H1 (cell line): ENCODE results near the gene C1orf50. TPM values are rescaled to one million over a fixed set of nuclear protein-coding genes. Genes with fewer than 3 reads are reported as not detected.

ENCODE experiments used
- CTCF ChIA-PET: fragments of 300-600 bp; sonication (Branson Sonifier 250); formaldehyde crosslinking; loops from one replicate; lab custom pipeline; 2021; ENCODE audit not compliant: partially characterized antibody; lab: Charles Lee
- POLR2A ChIA-PET: fragments of 300-600 bp; sonication (Branson Sonifier 250); formaldehyde crosslinking; loops from one replicate; lab custom pipeline; 2021; ENCODE audit warnings: inconsistent platforms; ENCODE audit not compliant: partially characterized antibody; lab: Charles Lee
- DNase-seq, 2 experiments: peaks; one replicate each; pipeline versions ENCODE4 v3.0.0 to v3.0.0-alpha.2; 2010 to 2022; ENCODE audit warnings: low spot score in 2 of 2, low read depth in 1 of 2, mixed read lengths in 1 of 2
- FAIRE-seq: peaks from 2 replicates; lab custom pipeline; 2011; peaks lifted over from hg19 to GRCh38; lab: Jason Lieb, UNC
- H2AFZ ChIP-seq: 2 replicates; pipeline ENCODE4 v1.8.1; 2012; ENCODE audit warnings: low read length, inconsistent platforms
- H2AK5ac ChIP-seq: 2 replicates; pipeline ENCODE4 v1.6.1; 2013; ENCODE audit warnings: low read depth, low read length
- H2BK120ac ChIP-seq: replicated peaks from 2 replicates; pipeline ENCODE3; 2013; ENCODE audit warnings: low read depth, low read length, inconsistent platforms
- H2BK12ac ChIP-seq: 2 replicates; pipeline ENCODE4 v1.6.1; 2013; ENCODE audit warnings: low read depth, low read length
- H2BK15ac ChIP-seq: 2 replicates; pipeline ENCODE4 v1.6.1; 2013; ENCODE audit warnings: low read length
- H2BK20ac ChIP-seq: 2 replicates; pipeline ENCODE4 v1.6.1; 2013; ENCODE audit warnings: low read length
- H2BK5ac ChIP-seq: 2 replicates; pipeline ENCODE4 v1.6.1; 2013; ENCODE audit warnings: low read depth, low read length
- H3K14ac ChIP-seq: 2 replicates; pipeline ENCODE4 v1.6.1; 2013; ENCODE audit warnings: inconsistent platforms; ENCODE audit not compliant: insufficient read length
- H3K18ac ChIP-seq: 2 replicates; pipeline ENCODE4 v1.6.1; 2013; ENCODE audit warnings: low read length; ENCODE audit errors: extremely low read depth
- H3K23ac ChIP-seq: 2 replicates; pipeline ENCODE4 v1.6.1; 2013; ENCODE audit warnings: inconsistent platforms; ENCODE audit not compliant: insufficient read length
- H3K23me2 ChIP-seq: 2 replicates; pipeline ENCODE4 v1.6.1; 2013; ENCODE audit warnings: low read depth, low read length
- H3K27ac ChIP-seq: 2 replicates; pipeline ENCODE4 v1.6.1; 2011; ENCODE audit warnings: low read depth, low read length, inconsistent platforms
- H3K27me3 ChIP-seq, 4 experiments: replicated peaks in 1 of 4; 1 replicate in 1 of 4; 2 replicates in 3 of 4; pipeline versions ENCODE4 v1.6.1 to v1.8.1; 2011 to 2013; ENCODE audit warnings: low read length in 3 of 4, mild to moderate bottlenecking in 3 of 4, inconsistent platforms in 2 of 4, mixed read lengths in 2 of 4, moderate library complexity in 1 of 4; ENCODE audit not compliant: control insufficient read depth in 3 of 4, insufficient read depth in 3 of 4; ENCODE audit errors: extremely low read depth in 1 of 4
- H3K36me3 ChIP-seq, 4 experiments: 2 replicates each; pipeline versions ENCODE4 v1.6.1 to v1.8.1; 2011 to 2013; ENCODE audit warnings: mild to moderate bottlenecking in 4 of 4, low read length in 3 of 4, moderate library complexity in 2 of 4, control low read depth in 1 of 4, inconsistent platforms in 1 of 4; ENCODE audit not compliant: insufficient read depth in 4 of 4, control insufficient read depth in 2 of 4
- H3K4ac ChIP-seq: replicated peaks from 2 replicates; pipeline ENCODE3; 2013; ENCODE audit warnings: low read length, low read depth, mixed read lengths, inconsistent platforms; ENCODE audit not compliant: insufficient read length
- H3K4me1 ChIP-seq, 4 experiments: replicated peaks in 1 of 4; 1 replicate in 1 of 4; 2 replicates in 3 of 4; pipeline versions ENCODE4 v1.6.1 to v1.8.1; 2011 to 2013; ENCODE audit warnings: low read length in 3 of 4, inconsistent platforms in 2 of 4, mixed read lengths in 1 of 4; ENCODE audit not compliant: insufficient read depth in 4 of 4, control insufficient read depth in 3 of 4
- H3K4me2 ChIP-seq, 2 experiments: 2 replicates each; pipeline versions ENCODE4 v1.6.1 to v1.8.1; 2011 to 2013; ENCODE audit warnings: low read depth in 2 of 2, low read length in 2 of 2, control low read depth in 1 of 2, inconsistent platforms in 1 of 2, mild to moderate bottlenecking in 1 of 2; ENCODE audit not compliant: insufficient read depth in 1 of 2
- H3K4me3 ChIP-seq, 4 experiments: fragments of 200-600, 300-600 bp in 1 of 4; sonication (generic), shearing (Covaris generic), sonication (Bioruptor Twin) in 1 of 4; 2 replicates each; pipeline versions ENCODE4 v1.5.1 to v1.8.1; 2011 to 2016; ENCODE audit warnings: low read length in 4 of 4, low read depth in 3 of 4, control low read depth in 2 of 4, inconsistent platforms in 2 of 4, mild to moderate bottlenecking in 2 of 4, mixed read lengths in 1 of 4, moderate library complexity in 1 of 4; ENCODE audit not compliant: insufficient read depth in 2 of 4; ENCODE audit errors: extremely low read depth in 1 of 4
- H3K56ac ChIP-seq: replicated peaks from 2 replicates; pipeline ENCODE3; 2013; ENCODE audit warnings: low read depth, mild to moderate bottlenecking, mixed read lengths, low read length, inconsistent platforms; ENCODE audit not compliant: insufficient read length
- H3K79me1 ChIP-seq: 2 replicates; pipeline ENCODE4 v1.6.1; 2013; ENCODE audit warnings: low read depth, low read length, control low read depth
- H3K79me2 ChIP-seq, 2 experiments: 2 replicates each; pipeline versions ENCODE4 v1.6.1 to v1.8.1; 2012 to 2013; ENCODE audit warnings: low read length in 2 of 2, mild to moderate bottlenecking in 2 of 2, inconsistent platforms in 1 of 2; ENCODE audit not compliant: insufficient read depth in 2 of 2, control insufficient read depth in 1 of 2
- H3K9ac ChIP-seq, 4 experiments: replicated peaks in 1 of 4; 1 replicate in 1 of 4; 2 replicates in 3 of 4; pipeline versions ENCODE4 v1.6.1 to v1.8.1; 2011 to 2013; ENCODE audit warnings: low read depth in 3 of 4, low read length in 3 of 4, control low read depth in 2 of 4, mild to moderate bottlenecking in 2 of 4, moderate library complexity in 2 of 4, inconsistent platforms in 1 of 4; ENCODE audit errors: extremely low read depth in 1 of 4
- H3K9me3 ChIP-seq, 2 experiments: 2 replicates each; pipeline versions ENCODE4 v1.6.1 to v1.8.1; 2012 to 2013; ENCODE audit warnings: mild to moderate bottlenecking in 2 of 2, moderate library complexity in 2 of 2, control low read depth in 1 of 2, inconsistent platforms in 1 of 2, low read depth in 1 of 2, low read length in 1 of 2, mixed read lengths in 1 of 2; ENCODE audit not compliant: insufficient read depth in 2 of 2
- H4K20me1 ChIP-seq, 2 experiments: replicated peaks in 1 of 2; 2 replicates each; pipeline versions ENCODE3 to v1.8.1; 2011 to 2013; ENCODE audit warnings: inconsistent platforms in 2 of 2, low read length in 2 of 2, mild to moderate bottlenecking in 1 of 2; ENCODE audit not compliant: insufficient read depth in 2 of 2, control insufficient read depth in 1 of 2
- H4K5ac ChIP-seq: 2 replicates; pipeline ENCODE4 v1.6.1; 2013; ENCODE audit warnings: low read length, low read depth, mixed read lengths, inconsistent platforms; ENCODE audit not compliant: insufficient read length
- H4K8ac ChIP-seq: 2 replicates; pipeline ENCODE4 v1.8.0; 2013; ENCODE audit warnings: mild to moderate bottlenecking, moderate library complexity, low read length, inconsistent platforms; ENCODE audit not compliant: insufficient read depth; ENCODE audit errors: extremely low read depth
- H4K91ac ChIP-seq: replicated peaks from 2 replicates; pipeline ENCODE3; 2013; ENCODE audit warnings: low read length, mixed read lengths, inconsistent platforms; ENCODE audit not compliant: insufficient read length
- CEBPB ChIP-seq: IDR thresholded peaks from 2 replicates; pipeline ENCODE4 v1.6.1; 2012; ENCODE audit warnings: low read depth, low read length
- CHD2 ChIP-seq: IDR thresholded peaks from 2 replicates; pipeline ENCODE4 v1.6.1; 2012; ENCODE audit warnings: low read length, improper control_type of control experiment
- FOSL1 ChIP-seq: IDR thresholded peaks from 2 replicates; pipeline ENCODE4 v1.6.1; 2011; ENCODE audit warnings: mild to moderate bottlenecking, low read depth, low read length, moderate library complexity; ENCODE audit not compliant: insufficient read depth
- GABPA ChIP-seq: IDR thresholded peaks from 2 replicates; pipeline ENCODE4 v1.6.1; 2011; ENCODE audit warnings: mild to moderate bottlenecking, low read length, moderate library complexity, borderline replicate concordance; ENCODE audit not compliant: insufficient read depth
- RBBP5 ChIP-seq: IDR thresholded peaks from 2 replicates; pipeline ENCODE4 v1.7.1; 2012; ENCODE audit warnings: low read depth, mild to moderate bottlenecking, inconsistent platforms, low read length, moderate library complexity, borderline replicate concordance
- SAP30 ChIP-seq: fragments of 300-600 bp; sonication (generic); IDR thresholded peaks from 2 replicates; pipeline ENCODE4 v1.7.1; 2012; ENCODE audit warnings: low read length, moderate library complexity, mild to moderate bottlenecking, inconsistent platforms; ENCODE audit not compliant: insufficient read depth, insufficient replicate concordance
- WGBS, 2 experiments: shearing (Covaris generic) in 1 of 2; methylation state at CpG; one replicate each; pipeline versions ENCODE4 v1.1.6 to v1.1.7; 2013 to 2015; ENCODE audit warnings: low lambda C conversion rate in 2 of 2, mixed read lengths in 2 of 2, inconsistent platforms in 1 of 2, low coverage in 1 of 2, missing lambda C conversion rate in 1 of 2; ENCODE audit not compliant: insufficient replicate concordance in 2 of 2, insufficient coverage in 1 of 2, insufficient read length in 1 of 2; ENCODE audit errors: extremely low coverage in 1 of 2, missing lambda C conversion rate in 1 of 2; 5-methylcytosine and 5-hydroxymethylcytosine counted together
- polyA plus RNA-seq, 7 experiments: library from polyadenylated mRNA; depleted of rRNA in 3 of 7; stranded (reverse) in 5 of 7; unstranded in 2 of 7; fragments of >200 nt in 5 of 7; fragments of 200-250 nt in 2 of 7; gene quantifications; 1 replicate in 5 of 7; 2 replicates in 1 of 7; 4 replicates in 1 of 7; pipeline versions ENCODE4 v1.2.1 to v1.2.3, GENCODE V29; 2011 to 2013; ENCODE audit warnings: missing spikeins in 2 of 7, mixed read lengths in 2 of 7
- total RNA-seq: library from RNA; stranded (reverse); fragmentation: NEBNext Ultra II Directional; extraction: Animal tissue kit (Norgen Biotek cat#: 25700); gene quantifications from 2 replicates; pipeline ENCODE4 v1.2.1, GENCODE V29; 2021

The C1orf50 gene
- total and polyA plus RNA-seq, 2 of the 8 experiments (the other 6 are each of a cell fraction or from before 2014, with no cell fraction given) = 3.2 to 7.1 TPM

GRCh38 chr1:42733415-42734200, 33.4 kb upstream of the C1orf50 start:
- Histone ChIP-seq H2BK120ac (no peak overlapping the region), H3K4me2 (no peak overlapping the region), H3K27me3 (no peaks in the 10 kb centered on the region), H3K9me3 (no peaks in the 10 kb centered on the region), H3K18ac (peak overlapping the region; percentile 25; the same call in 1 of the 2 replicates), H3K23ac (no peak overlapping the region), H3K4ac (peak overlapping the region; percentile 75), H3K36me3 (no peaks in the 10 kb centered on the region), H2AFZ (no peak overlapping the region), H3K27ac (no peak overlapping the region), H3K79me1 (no peaks in the 10 kb centered on the region), H3K4me1 (peaks cover 0 to 7% (median under 1%) of the 10 kb centered on the region in 4 experiments; a peak in 3 of 7 replicates), H4K8ac (no peak overlapping the region), H2BK5ac (0 out of 2 replicates have a peak overlapping the region, but pooled peaks have one; percentile 9), H4K20me1 (peaks cover 0 to 3% of the 10 kb centered on the region in 2 experiments), H3K4me3 (no peak overlapping the region), H2BK12ac (no peak overlapping the region), H3K23me2 (no peaks in the 10 kb centered on the region), H3K79me2 (no peaks in the 10 kb centered on the region), H2BK20ac (no peak overlapping the region), H3K14ac (no peak overlapping the region), H4K91ac (peak overlapping the region; percentile 1), H4K5ac (no peak overlapping the region), H2AK5ac (no peak overlapping the region), H3K9ac (no peak overlapping the region; a peak in 1 of 7 replicates), H2BK15ac (no peak overlapping the region), H3K56ac (no peak overlapping the region)
- 89% methylated on average over 12 of the region's 12 CpGs; no CpG with 5 or more reads in 1 of the 2 experiments for WGBS, 2 experiments
- POLR2A ChIA-PET = interaction anchor here (0.7 to 1.4 kb wide), 3 partner anchors 27 to 51 kb away, joined by 3 to 6 read pairs (median 3); partner anchors contain the start of gene YBX1
- TF ChIP-seq CHD2 (no peak), SAP30 (no peak), RBBP5 (0 out of 2 replicates have a peak, but pooled peaks have one; percentile 35), GABPA (no peak), FOSL1 (no peak), CEBPB (no peak)
- FAIRE-seq (no peak), DNase-seq (peak in 1 of 2 experiments; percentile 43)
- CTCF ChIA-PET = interaction anchor here (0.9 to 6.4 kb wide), 5 partner anchors 12 to 155 kb away, joined by 3 to 62 read pairs (median 5); no protein-coding TSS in a partner anchor
